GM18907 (cell line): Measurements from ENCODE around the gene UBC.
A peak's percentile ranks its signal among the peaks of the same experiment; 100 is the strongest.

Experiments
- ATAC-seq: cut with Tn5 transposase; IDR thresholded peaks from one replicate; pipeline ENCODE4 v1.9.1; 2021; ENCODE audit warnings: mild to moderate bottlenecking, moderate library complexity; ENCODE audit not compliant: unreplicated experiment

The UBC gene

GRCh38 chr12:124914392-124915238 lies at the start of gene UBC:
Gene UBC, minus strand, starts transcription at chr12:124914650. Its CDS starts 879 bp downstream, at chr12:124913771.
- ATAC-seq = peak; percentile 43

DNA sequence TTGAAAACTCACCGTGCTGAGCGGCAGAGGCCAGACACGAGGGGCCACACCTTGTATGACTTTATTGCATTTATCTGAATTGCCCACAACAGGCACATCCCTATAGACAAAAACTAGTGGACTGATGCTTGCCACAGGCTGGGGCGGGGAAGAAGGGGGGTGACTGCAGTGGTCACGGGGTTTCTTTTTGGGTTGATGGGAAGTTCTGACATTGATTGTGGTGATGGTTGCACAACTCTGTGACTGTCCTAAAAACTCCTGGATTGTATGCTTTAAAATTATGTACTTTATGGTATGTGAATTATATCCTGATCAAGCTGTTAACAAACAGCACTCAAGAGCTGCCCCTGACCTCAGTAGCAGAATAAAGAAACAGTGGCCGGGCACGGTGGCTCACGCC lies 48.8 kb upstream of the UBC start:
- ATAC-seq = no peak

DNA sequence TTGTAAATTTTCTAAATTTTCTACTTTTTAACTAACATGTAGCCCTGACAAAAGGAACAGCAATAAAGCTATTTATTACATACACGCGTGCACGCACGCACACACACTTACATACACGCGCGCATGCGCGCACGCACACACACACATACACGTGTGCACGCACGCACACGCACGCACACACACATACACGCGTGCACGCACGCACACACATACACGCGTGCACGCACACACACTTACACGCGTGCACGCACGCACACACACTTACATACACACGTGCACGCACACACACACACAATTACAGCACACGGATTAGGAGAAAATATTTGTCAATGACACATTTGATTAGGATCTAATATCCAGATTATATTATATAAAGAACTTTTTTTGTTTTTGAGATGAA lies 46.6 kb upstream of the UBC start:
- no peak for ATAC-seq

DNA sequence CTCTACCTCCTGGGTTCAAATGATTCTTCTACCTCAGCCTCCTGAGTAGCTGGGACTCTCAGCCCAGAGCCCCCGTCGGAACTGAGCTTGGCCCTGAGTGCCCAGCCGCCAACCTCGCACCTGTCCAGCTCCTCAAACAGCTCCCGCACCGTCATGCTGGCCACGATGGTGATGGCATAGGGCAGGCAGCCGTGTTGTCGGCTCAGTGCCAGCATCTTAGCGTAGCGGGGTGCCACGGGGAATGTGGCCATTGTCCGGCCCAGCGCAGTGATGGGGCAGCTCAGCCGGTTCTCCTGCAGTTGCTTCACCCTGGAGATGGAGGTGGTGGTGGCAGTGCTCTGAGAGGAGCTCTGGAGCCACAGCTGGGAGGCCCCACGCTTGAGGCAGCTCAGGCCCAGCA lies 42.1 kb upstream of the UBC start:
- no peak for ATAC-seq

DNA sequence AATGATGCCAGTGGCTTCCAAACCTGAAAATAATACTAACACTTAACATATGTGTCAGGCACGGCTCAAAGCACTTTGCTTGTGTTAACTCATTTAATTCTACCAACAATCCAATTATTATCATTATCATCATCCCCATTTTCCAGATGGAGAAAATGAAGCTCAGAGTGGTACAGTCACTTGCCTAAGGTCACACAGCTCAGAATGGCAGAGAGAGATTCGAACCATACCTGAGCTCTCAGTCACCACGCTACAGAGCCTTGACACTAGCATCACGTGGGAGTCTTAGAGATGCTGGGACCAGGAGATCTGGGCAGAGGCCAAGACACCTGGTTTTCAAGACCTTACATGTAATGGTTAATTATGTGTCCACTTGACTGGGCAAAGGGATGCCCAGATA lies 40.3 kb upstream of the UBC start:
- no peak for ATAC-seq

- ATAC-seq = no peak
Observed at GRCh38 chr12:124953689-124954405, 39.4 kb upstream of the UBC start.

DNA sequence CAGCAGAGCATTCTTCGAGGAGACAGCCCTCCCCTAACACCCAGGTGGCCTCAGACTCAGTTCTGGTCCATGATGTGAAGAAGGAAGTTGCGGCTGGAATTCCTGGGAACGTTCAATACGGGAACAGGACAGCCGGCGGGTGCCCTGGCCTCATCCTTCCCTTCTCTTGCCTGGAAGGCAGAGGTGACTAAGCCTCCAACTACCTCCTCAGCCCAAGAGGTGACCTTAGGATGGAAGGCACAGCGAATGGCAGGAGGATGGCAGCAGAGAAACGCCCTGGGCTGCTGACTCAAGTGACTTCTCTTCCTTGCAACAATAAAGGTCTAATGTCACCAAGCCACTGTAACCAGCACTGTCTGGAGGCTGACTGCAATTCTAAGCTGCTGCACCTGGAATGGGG lies 38.4 kb upstream of the UBC start:
- ATAC-seq = no peak

DNA sequence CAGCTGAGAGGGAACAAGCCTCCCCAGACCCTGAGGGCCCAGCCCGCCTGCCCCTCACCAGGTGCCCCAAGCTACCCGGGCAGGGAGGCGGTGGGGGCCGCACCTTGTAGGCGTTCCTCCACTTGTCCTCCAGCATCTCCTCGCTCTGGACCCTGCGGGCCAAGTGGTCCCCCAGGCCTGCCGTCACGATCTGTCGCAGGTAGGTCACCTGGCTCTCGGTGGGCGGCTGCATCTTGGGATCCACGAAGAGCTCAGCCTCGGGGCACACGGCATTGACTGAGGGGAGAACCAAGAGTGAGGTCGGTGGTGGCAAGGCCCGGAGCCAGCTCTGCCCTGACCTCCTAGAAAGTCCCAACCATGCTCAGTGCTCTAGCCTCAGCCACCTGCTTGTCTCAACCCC lies 37.8 kb upstream of the UBC start:
- ATAC-seq = no peak

DNA sequence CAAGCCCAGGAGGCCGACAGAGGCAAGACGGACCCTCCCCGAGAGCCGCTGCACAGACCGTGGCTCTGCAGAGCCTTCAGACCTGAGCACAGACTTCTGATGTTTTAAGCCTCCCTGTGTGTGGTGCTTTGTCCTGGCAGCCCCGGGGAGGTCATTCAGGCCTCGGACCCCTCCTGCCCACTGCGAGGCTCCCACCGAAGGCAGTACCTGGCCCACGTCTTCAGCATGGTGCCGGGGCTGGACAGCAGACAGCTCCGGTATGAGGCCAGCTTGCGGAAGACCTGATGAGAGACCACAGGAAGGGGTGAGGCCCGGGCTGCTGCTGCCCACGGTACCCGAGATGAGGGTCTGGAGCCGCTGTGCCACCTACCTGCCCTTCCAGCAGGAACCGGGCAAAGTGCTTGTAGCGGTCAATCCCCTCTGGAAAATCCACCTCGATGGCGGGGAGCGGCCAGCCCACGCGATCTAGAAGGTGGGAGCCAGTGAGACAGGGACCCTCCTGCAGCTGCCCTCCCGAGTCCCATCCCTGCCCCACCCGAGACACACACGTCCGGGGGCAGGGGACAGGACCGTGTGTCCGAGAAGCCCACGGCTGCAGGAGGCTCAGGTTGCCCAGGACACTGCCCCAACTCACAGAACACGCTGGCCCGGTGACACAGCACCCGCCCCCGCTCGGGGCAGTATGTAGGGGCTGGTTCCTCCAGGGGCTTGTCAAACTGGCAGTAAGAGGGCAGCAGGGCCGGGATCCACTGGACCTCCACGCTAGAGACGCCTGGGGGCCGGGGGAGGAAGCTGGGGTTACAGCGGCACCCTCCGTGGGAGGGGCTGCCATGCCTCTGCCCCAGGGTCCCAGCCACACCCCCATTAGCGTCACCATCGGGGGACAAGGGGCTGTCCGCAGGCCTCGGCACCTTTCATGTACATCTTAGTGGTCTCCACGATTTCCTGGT lies 35.6 kb upstream of the UBC start:
- no peak for ATAC-seq

- ATAC-seq = no peak
Observed at GRCh38 chr12:124949066-124949465, 34.6 kb upstream of the UBC start.

- no peak for ATAC-seq
Observed at GRCh38 chr12:124947561-124948398, 33.3 kb upstream of the UBC start.

GRCh38 chr12:124947013-124947412 lies 32.6 kb upstream of the UBC start:
- no peak for ATAC-seq

DNA sequence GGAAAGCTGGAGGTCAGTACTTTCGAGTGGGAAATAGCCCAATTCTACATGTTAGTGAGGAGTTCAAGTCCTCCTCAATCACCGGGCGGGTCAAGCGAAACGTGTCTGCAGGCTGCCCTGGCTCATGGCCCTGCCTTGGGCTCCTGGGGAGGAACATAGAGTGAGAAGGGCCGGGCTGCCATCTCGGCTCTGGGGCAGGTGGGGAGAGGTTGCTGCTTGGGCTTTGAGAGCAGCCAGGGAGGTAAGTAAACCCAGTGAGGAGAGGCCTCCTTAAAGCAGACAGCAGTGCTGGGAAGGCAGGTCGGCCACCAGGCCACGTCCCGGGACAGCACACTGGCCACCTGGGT lies 32.0 kb upstream of the UBC start:
- ATAC-seq = no peak

DNA sequence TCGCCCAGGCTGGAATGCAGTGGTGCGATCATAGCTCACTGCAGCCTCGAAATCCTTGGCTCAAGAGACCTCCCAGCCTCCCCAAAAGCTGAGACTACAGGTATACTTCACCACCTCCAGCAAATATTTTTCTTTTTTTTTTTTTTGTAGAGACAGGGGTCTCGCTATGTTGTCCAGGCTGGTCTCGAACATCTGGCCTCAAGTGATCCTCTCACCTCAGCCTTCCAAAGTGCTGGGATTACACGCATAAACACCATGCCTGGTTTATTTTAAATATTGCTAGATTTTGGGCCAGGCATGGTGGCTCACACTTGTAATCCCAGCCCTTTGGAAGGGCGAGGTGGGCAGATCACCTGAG lies 26.7 kb upstream of the UBC start:
- no peak for ATAC-seq

DNA sequence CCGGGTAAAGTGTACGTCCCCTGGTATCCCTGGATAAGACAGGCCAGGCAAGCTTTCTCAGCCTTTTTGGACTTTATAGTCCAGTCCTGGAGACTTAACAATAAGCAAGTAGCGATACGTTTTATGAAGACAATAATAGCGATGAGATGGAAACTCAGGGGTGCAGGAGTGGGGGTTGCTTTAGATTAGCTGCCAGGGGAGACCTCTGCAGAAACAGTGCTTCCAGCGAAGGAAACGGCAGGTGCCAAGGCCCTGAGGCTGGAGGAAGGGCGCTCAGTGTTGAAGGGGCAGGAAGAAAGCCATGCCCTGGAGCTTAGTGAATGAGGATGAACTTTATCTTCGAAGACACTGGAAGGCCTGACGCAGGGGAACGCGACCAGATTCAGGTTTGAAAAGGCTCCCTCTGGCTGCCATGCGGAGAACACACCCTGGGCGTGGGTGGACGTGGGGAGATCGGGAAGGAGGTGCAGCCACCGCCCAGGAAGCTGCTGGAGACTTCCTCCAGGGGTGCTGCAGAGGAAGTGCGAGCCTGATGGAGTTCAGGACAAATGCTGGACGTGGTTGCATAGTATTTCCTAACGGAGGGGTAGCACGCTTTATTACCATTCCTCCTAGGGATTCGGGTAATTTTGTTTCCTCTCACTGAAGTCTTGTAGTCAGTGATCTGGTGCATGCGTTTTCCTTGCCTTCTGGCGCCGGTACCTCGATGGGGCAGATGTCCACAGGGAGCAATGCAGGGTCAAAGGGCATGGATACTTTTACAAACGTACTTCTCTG lies 26.1 kb upstream of the UBC start:
- ATAC-seq = peak; percentile 53

GRCh38 chr12:124940143-124940392 lies 25.6 kb upstream of the UBC start:
- peak; percentile 4 for ATAC-seq

DNA sequence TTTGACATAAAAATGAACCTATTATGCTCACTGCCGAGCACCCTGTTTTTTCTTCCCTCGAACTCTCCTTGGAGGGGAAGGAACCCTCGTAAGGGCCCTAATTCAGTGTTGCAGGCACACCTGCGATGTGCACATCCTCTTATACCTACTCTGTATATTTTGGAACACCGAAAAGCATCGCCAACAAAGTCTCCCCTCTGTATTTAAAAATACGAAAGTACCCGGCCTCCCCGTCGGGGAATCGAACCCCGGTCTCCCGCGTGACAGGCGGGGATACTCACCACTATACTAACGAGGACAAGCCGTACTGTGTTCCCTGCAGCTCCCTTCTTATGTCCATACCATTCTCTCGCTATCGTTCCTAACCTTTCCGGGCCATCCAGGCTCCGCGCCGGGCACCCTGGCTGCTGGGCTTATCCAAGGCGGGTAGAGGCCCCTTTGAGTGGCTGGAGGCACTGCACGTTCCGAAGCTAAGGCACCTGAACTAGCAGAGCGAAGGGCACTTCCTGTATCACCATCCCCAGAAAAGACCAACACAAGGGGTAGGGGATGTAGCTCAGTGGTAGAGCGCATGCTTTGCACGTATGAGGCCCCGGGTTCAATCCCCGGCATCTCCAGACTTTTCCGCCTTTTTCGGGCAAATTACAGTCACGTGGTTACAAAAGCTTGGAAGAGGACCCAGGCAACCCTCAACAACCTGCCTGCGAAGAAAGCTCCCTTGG lies 25.1 kb upstream of the UBC start:
- ATAC-seq = peak; percentile 71

DNA sequence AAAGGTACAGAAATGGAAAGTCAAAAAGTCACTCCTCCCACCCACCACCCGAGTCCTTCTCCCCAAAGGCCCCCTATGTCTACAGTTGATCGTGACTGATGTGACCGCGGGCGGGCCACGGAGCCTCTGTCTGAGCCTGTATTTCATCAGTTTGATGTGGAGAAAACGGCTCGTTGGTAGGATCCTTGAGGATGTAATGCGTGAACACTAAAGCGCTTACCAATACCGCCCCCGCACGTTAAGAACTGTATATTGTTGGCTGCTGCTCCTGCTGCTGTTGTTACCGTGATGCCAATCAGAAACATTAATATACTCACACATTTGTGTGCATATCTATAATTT lies 24.6 kb upstream of the UBC start:
- peak; percentile 44 for ATAC-seq

DNA sequence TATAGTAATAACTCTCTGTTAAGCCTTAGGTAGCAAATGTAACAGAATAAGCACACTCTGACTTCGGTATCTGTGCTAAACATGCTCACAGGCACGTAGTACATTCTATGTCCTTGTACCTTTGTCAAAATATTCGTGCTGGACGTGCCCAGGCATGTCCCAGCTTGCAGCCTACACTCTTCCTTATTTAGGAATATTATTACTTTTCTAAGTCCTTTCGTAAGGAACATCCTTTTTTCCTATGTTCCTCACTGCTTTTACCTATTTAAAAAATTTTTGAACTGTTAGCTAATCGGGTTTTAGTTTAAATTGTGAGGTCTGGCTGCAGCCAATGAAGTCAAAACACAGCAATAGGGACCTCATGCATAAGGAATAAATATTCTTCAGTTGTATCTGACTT lies 24.1 kb upstream of the UBC start:
- ATAC-seq = no peak

DNA sequence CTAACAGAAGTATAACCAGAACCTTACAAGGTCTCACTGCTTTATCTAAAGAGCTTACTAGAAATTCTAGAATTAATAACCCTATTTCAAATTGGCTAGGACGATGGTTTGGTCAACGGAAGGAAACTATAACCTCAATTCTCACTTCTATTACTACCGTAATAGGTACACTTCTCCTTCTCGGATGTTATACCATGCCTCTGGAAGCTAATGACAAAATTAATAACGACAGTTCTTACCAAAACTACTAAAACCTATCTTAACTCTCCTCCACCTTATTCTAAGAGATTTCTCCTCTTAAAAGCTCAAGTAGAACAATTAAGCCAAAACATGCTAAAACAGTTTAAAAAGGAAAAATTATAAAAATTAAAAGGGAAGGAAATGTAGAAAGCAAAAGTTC lies 23.7 kb upstream of the UBC start:
- no peak for ATAC-seq
